Stomach smooth muscle (tissue), 2 donors: ENCODE data around the gene IGFBP3.
"Not testable (repeated sequence)": the region's sequence is repeated elsewhere in the genome, so short reads cannot be mapped to it uniquely, and the experiment has no call there.

Experiments used
- H3K27ac ChIP-seq: one replicate; pipeline ENCODE4 v1.7.0; 2013; ENCODE audit warnings: mild to moderate bottlenecking, low read length, inconsistent platforms
- H3K27me3 ChIP-seq, 2 donors: one replicate each; pipeline ENCODE4 v1.7.0; 2013; ENCODE audit warnings: low read length in 2 of 2; ENCODE audit not compliant: insufficient read depth in 2 of 2, control insufficient read depth in 1 of 2
- H3K36me3 ChIP-seq, 2 donors: one replicate each; pipeline ENCODE4 v1.7.0; 2013; ENCODE audit warnings: low read length in 2 of 2; ENCODE audit not compliant: control insufficient read depth in 2 of 2, insufficient read depth in 2 of 2
- H3K4me1 ChIP-seq: one replicate; pipeline ENCODE4 v1.7.0; 2013; ENCODE audit warnings: low read length; ENCODE audit not compliant: control insufficient read depth, insufficient read depth
- H3K4me3 ChIP-seq, 2 donors: one replicate each; pipeline ENCODE4 v1.7.0; 2013; ENCODE audit warnings: low read length in 2 of 2
- H3K9ac ChIP-seq, 2 donors: one replicate each; pipeline ENCODE4 v1.7.0; 2013; ENCODE audit warnings: low read length in 2 of 2, mild to moderate bottlenecking in 1 of 2
- H3K9me3 ChIP-seq, 2 donors: one replicate each; pipeline ENCODE4 v1.7.0; 2013; ENCODE audit warnings: low read length in 2 of 2; ENCODE audit not compliant: control insufficient read depth in 2 of 2
- donor health status: healthy.
- donor health status: Pancreatic carcinoma.

Gene IGFBP3, protein sequence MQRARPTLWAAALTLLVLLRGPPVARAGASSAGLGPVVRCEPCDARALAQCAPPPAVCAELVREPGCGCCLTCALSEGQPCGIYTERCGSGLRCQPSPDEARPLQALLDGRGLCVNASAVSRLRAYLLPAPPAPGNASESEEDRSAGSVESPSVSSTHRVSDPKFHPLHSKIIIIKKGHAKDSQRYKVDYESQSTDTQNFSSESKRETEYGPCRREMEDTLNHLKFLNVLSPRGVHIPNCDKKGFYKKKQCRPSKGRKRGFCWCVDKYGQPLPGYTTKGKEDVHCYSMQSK

DNA sequence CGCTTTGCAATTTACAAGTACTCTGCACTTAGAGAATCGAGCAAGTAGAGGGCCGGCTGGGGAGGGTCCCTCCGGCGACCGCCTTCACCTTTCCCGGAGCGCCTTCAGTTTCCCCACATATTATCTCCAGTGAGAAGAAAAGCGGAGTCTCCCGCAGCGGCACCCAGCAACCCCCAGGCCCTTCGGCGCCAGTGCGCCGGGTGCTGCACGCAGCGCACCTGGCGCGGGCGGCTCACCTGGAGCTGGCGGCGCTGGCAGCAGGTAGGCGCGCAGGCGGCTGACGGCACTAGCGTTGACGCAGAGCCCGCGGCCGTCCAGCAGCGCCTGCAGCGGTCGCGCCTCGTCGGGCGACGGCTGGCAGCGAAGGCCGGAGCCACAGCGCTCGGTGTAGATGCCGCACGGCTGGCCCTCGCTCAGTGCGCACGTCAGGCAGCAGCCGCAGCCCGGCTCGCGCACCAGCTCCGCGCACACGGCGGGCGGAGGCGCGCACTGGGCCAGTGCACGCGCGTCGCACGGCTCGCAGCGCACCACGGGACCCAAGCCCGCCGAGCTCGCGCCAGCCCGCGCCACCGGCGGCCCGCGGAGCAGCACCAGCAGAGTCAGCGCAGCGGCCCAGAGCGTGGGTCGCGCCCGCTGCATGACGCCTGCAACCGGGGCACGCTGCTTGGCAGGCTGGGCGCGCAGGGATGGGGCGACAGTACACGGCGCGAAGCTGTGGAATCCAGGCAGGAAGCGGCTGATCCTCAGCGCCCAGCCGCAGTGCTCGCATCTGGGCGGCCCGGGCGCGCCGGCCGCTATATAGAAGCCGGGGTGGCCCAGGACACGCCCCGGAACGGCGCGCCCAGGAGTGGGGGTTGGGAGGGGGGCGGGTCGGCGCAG lies at the start of gene IGFBP3:
IGFBP3 (minus strand) TSS at position 771 of the 879 bp plus-strand sequence; CDS start at position 639, 132 bp downstream.
- H3K4me3 ChIP-seq = peak within 1 kb of the TSS; percentile 42 to 75
- H3K9ac ChIP-seq = no peak within 1 kb of the TSS
- no peaks in the 10 kb centered on the region for H3K9me3 ChIP-seq
- H3K4me1 ChIP-seq = peaks cover 29% of the 10 kb centered on the region
- H3K36me3 ChIP-seq = no peaks in the 10 kb centered on the region
- H3K27me3 ChIP-seq = peaks cover 32 to 53% of the 10 kb centered on the region in 2 donors
- H3K27ac ChIP-seq = no peak within 1 kb of the TSS

GRCh38 chr7:45970454-45970853 lies 49.4 kb upstream of the IGFBP3 start:
- no peak overlapping the region for H3K9ac ChIP-seq
- no peaks in the 10 kb centered on the region for H3K4me1 ChIP-seq
- no peak overlapping the region for H3K27ac ChIP-seq
- no peaks in the 10 kb centered on the region for H3K36me3 ChIP-seq
- H3K4me3 ChIP-seq = no peak overlapping the region
- no peaks in the 10 kb centered on the region for H3K27me3 ChIP-seq
- H3K9me3 ChIP-seq = no peaks in the 10 kb centered on the region

DNA sequence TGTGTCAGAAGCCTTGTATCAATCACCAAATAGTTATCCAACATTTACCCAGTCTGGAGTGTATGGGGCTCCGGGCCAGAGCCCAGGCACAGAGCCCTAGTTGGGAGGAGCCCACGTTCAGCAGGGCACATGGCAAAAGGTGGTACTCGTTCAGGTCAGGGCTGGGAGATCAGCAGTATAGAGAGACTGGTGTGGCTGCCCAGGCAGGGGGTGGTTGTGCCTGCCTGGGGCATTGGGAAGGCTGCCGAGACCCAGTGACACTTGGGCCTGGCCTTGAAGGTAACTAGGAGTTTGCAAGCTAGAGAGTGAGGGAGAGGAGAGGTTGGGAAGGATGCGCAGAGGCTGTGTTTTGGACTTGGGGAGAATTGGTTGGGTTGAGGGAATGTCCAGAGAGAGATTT lies 48.9 kb upstream of the IGFBP3 start:
- H3K4me3 ChIP-seq = no peak overlapping the region
- no peaks in the 10 kb centered on the region for H3K4me1 ChIP-seq
- H3K36me3 ChIP-seq = no peaks in the 10 kb centered on the region
- no peaks in the 10 kb centered on the region for H3K9me3 ChIP-seq
- H3K9ac ChIP-seq = no peak overlapping the region
- H3K27ac ChIP-seq = no peak overlapping the region
- no peaks in the 10 kb centered on the region for H3K27me3 ChIP-seq

DNA sequence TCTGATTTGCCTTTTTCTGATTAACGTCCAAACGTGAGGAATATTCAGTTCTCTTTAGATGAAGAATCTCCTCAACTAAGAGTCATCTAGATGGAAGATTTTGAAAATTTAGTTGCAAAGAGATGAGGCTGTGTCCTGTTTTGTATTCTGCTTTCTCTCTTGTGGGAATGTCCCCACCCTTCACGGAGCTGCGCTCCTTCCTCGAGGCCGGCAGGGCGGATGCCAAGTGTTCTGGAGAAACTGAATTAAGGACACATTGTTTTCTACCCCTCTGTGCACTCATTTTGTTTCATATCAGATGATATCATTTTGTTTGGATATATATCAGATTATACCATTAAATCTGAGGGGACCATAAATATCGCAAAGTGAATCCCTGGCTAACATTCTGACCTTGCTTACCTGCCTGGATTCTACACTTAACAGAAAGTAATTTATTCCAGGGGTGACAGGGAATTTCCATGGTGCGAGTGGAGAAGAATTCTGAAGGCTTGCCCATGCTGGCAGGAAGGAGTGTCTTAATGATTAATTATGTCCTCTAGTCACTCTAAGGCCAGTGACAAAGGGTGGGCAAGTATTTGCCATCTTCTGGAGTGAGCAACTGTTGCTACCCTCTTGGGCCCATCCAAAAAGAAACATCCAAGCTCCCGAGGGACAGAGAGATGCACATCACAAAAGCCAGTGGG lies 47.9 kb upstream of the IGFBP3 start:
- H3K9ac ChIP-seq = no peak overlapping the region
- no peaks in the 10 kb centered on the region for H3K9me3 ChIP-seq
- H3K27me3 ChIP-seq = no peaks in the 10 kb centered on the region
- no peaks in the 10 kb centered on the region for H3K36me3 ChIP-seq
- no peak overlapping the region for H3K4me3 ChIP-seq
- no peak overlapping the region for H3K27ac ChIP-seq
- no peaks in the 10 kb centered on the region for H3K4me1 ChIP-seq

- Histone ChIP-seq H3K36me3 (no peaks in the 10 kb centered on the region), H3K4me1 (no peaks in the 10 kb centered on the region), H3K4me3 (no peak overlapping the region), H3K9ac (no peak overlapping the region), H3K27me3 (no peaks in the 10 kb centered on the region), H3K9me3 (no peaks in the 10 kb centered on the region), H3K27ac (no peak overlapping the region)
Measured at GRCh38 chr7:45968312-45968711, 47.2 kb upstream of the IGFBP3 start.

DNA sequence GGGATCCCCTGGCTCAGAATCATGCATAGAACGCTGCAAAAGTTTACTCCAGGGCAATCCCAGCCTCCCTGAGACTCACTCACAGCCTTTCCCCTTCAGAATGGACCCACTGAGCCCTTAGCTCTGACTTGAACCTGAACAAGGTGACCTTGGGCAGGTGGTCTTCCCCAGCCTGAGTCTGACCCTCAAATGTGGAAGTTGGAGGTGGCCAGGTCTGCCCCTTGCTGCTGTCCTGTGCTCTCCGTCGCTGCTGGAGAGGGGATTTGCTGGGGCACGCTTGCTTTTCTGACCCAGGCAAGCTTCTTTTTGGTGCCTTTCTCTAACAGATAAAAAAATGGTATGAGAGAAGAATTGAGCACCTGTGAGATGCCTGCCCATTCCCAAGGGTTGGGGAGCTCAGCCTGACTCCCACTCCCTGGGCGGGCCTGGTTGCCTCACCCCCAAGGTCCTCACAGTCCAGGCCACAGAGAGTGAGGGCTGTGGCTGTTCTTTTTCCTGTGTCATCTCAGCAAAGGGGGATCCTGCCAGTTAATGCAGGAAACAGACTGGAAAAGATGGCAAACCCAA lies 46.6 kb upstream of the IGFBP3 start:
- H3K4me3 ChIP-seq = no peak overlapping the region
- H3K36me3 ChIP-seq = no peaks in the 10 kb centered on the region
- H3K9me3 ChIP-seq = no peaks in the 10 kb centered on the region
- H3K4me1 ChIP-seq = no peaks in the 10 kb centered on the region
- no peak overlapping the region for H3K9ac ChIP-seq
- H3K27me3 ChIP-seq = no peaks in the 10 kb centered on the region
- no peak overlapping the region for H3K27ac ChIP-seq

DNA sequence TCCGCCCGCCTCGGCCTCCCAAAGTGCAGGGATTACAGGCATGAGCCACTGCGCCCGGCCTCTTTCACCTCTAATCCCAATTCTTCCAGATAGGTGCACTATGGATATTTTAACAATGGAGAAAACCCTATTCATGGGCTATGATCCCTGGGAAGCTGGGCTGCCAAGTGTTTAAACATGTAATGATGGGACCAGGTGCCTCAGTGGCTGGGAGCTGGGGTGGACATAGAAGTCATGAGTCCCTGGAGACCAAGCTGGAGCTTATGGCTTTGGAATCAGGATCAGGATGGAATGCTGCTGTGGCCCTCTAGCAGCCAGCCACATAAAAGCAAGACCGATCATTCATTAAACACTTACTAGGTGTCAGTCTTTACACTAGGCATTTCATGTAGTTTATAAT lies 41.8 kb upstream of the IGFBP3 start:
- no peak overlapping the region for H3K9ac ChIP-seq
- H3K27me3 ChIP-seq = no peaks in the 10 kb centered on the region
- no peaks in the 10 kb centered on the region for H3K4me1 ChIP-seq
- H3K9me3 ChIP-seq = peaks cover 0 to 3% of the 10 kb centered on the region in 2 donors
- H3K27ac ChIP-seq = no peak overlapping the region
- no peaks in the 10 kb centered on the region for H3K36me3 ChIP-seq
- H3K4me3 ChIP-seq = no peak overlapping the region

GRCh38 chr7:45957721-45958120 lies 36.6 kb upstream of the IGFBP3 start:
- Histone ChIP-seq H3K9ac (no peak overlapping the region), H3K27me3 (no peaks in the 10 kb centered on the region), H3K36me3 (no peaks in the 10 kb centered on the region)

GRCh38 chr7:45955286-45955685 lies 34.2 kb upstream of the IGFBP3 start:
- H3K4me1 ChIP-seq = no peaks in the 10 kb centered on the region
- no peak overlapping the region for H3K9ac ChIP-seq

More at GRCh38 chr7:45957721-45958120, 36.6 kb upstream of the IGFBP3 start:
- H3K4me3 ChIP-seq = no peak overlapping the region
- no peaks in the 10 kb centered on the region for H3K4me1 ChIP-seq
- no peak overlapping the region for H3K27ac ChIP-seq
- peaks cover 0 to 9% of the 10 kb centered on the region in 2 donors for H3K9me3 ChIP-seq

DNA sequence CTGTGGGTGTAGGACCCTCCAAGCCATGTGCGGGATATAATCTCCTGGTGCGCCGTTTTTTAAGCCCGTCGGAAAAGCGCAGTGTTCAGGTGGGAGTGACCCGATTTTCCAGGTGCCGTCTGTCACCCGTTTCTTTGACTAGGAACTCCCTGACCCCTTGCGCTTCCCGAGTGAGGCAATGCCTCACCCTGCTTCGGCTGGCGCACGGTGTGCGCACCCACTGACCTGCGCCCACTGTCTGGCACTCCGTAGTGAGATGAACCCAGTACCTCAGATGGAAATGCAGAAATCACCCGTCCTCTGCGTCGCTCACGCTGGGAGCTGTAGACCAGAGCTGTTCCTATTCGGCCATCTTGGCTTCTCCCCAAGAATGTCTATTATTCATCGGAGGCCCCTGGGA lies 32.0 kb upstream of the IGFBP3 start:
- not testable (repeated sequence) for H3K9me3 ChIP-seq, H3K27me3 ChIP-seq, H3K4me1 ChIP-seq, H3K27ac ChIP-seq, H3K9ac ChIP-seq, H3K4me3 ChIP-seq, H3K36me3 ChIP-seq

More at GRCh38 chr7:45955286-45955685, 34.2 kb upstream of the IGFBP3 start:
- Histone ChIP-seq H3K36me3 (no peaks in the 10 kb centered on the region), H3K27ac (no peak overlapping the region), H3K4me3 (no peak overlapping the region), H3K9me3 (peaks cover 0 to 9% of the 10 kb centered on the region in 2 donors), H3K27me3 (no peaks in the 10 kb centered on the region)
